Parathyroid adenoma (tissue), 2 donors: ENCODE results near the gene TTC28.

Experiments used
- H2AFZ ChIP-seq: fragments of 300-600 bp; sonication (generic); one replicate; pipeline ENCODE4 v1.7.0; 2017; ENCODE audit warnings: antibody characterized with exemption, mild to moderate bottlenecking
- H3K27ac ChIP-seq: fragments of 300-600 bp; sonication (generic); one replicate; pipeline ENCODE4 v1.7.0; 2017
- H3K27me3 ChIP-seq: fragments of 300-600 bp; sonication (generic); one replicate; pipeline ENCODE4 v1.7.0; 2017; ENCODE audit warnings: low read length; ENCODE audit not compliant: control insufficient read depth, insufficient read depth
- H3K36me3 ChIP-seq: fragments of 300-600 bp; sonication (generic); one replicate; pipeline ENCODE4 v1.7.0; 2017; ENCODE audit warnings: low read length; ENCODE audit not compliant: control insufficient read depth, insufficient read depth
- H3K4me1 ChIP-seq: fragments of 300-600 bp; sonication (generic); one replicate; pipeline ENCODE4 v1.7.0; 2017; ENCODE audit warnings: control low read depth
- H3K4me2 ChIP-seq: fragments of 300-600 bp; sonication (generic); one replicate; pipeline ENCODE4 v1.7.0; 2017; ENCODE audit warnings: low read length
- H3K4me3 ChIP-seq: fragments of 300-600 bp; sonication (generic); one replicate; pipeline ENCODE4 v1.7.0; 2017; ENCODE audit warnings: low read depth, low read length
- H3K79me2 ChIP-seq: fragments of 300-600 bp; sonication (generic); one replicate; pipeline ENCODE4 v1.7.0; 2017; ENCODE audit warnings: control low read depth
- H3K9ac ChIP-seq: fragments of 300-600 bp; sonication (generic); one replicate; pipeline ENCODE4 v1.7.0; 2017; ENCODE audit warnings: mild to moderate bottlenecking
- H3K9me3 ChIP-seq: fragments of 300-600 bp; sonication (generic); one replicate; pipeline ENCODE4 v1.7.0; 2017; ENCODE audit warnings: low read length; ENCODE audit not compliant: control insufficient read depth
- TF ChIP-seq, protein P1 (sequence below): fragments of 300-600 bp; sonication (generic); IDR thresholded peaks from one replicate; pipeline ENCODE4 v1.7.0; 2017; ENCODE audit warnings: antibody characterized with exemption, mild to moderate bottlenecking
- donor health status: primary hyperparathyroidism.

Gene TTC28

DNA sequence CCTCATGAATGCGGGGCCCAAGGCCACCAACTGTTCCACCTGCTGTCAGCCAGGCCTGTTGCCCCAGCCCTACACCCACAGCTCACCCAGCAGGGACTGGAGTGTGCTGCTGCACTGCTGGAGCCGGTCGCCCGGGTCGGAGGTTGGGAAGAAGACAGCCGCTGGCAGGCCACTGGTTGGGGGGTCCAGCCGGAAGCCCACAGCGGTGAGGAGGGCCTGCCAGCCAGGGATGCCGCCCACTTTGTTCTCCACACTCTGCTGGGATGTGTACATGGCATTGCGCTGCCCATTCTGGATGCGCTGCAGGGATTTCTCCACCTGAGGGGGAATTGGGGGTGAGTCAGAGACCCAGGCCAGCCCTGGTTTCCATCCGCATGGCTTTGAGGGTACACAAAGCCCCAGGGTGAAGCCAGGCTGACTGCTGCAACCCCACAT lies 686.4 kb downstream of the TTC28 start:
- Histone ChIP-seq H3K27me3 (no peaks in the 10 kb centered on the region), H3K79me2 (no peaks in the 10 kb centered on the region), H3K9ac (no peak overlapping the region), H2AFZ (no peak overlapping the region), H3K36me3 (no peaks in the 10 kb centered on the region), H3K9me3 (no peaks in the 10 kb centered on the region), H3K4me2 (no peak overlapping the region), H3K4me3 (no peak overlapping the region), H3K4me1 (no peaks in the 10 kb centered on the region), H3K27ac (no peak overlapping the region)
- TF ChIP-seq, protein P1, sequence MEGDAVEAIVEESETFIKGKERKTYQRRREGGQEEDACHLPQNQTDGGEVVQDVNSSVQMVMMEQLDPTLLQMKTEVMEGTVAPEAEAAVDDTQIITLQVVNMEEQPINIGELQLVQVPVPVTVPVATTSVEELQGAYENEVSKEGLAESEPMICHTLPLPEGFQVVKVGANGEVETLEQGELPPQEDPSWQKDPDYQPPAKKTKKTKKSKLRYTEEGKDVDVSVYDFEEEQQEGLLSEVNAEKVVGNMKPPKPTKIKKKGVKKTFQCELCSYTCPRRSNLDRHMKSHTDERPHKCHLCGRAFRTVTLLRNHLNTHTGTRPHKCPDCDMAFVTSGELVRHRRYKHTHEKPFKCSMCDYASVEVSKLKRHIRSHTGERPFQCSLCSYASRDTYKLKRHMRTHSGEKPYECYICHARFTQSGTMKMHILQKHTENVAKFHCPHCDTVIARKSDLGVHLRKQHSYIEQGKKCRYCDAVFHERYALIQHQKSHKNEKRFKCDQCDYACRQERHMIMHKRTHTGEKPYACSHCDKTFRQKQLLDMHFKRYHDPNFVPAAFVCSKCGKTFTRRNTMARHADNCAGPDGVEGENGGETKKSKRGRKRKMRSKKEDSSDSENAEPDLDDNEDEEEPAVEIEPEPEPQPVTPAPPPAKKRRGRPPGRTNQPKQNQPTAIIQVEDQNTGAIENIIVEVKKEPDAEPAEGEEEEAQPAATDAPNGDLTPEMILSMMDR: no peak

DNA sequence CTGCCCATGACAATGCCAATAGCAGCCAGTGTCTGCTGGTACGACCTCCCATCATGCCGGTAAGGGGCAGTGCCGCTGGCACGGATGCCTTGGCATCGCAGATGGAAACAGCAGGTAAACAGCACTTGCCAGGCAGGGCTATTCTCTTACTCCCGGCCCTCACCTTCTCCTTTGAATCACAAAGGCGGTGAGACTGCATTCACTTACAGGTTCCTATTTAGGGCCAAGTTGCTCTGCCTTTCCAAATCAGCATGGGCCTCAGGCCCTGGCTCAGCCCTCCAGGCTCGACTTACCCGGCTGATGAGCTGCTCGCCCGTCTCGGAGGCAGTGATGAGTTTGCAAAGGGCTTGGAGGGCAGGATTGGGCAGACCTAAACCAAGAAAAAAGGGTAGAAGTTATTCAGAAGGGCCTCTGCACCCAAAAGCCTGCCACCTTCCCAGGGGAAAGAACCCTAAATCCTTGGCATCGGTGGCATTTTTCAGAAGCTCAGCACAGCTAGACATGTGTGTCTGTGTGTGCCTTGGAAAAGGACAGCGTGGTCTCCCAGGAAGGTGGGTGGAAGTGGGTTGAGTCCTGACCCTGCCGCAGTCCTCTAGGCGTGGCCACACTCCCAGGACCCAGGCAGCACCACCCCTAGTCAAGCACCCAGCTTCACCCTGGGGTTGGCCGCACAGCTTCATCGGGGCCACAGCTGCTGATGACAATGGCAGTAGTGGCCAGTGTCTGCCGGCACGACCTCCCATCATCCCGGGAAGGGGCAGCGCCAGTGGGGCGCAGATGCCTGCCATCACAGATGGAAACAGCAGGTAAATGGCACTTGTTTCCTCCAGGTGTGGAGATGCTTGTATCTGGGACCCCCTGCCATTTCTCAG lies 687.1 kb downstream of the TTC28 start:
- Histone ChIP-seq H3K9ac (no peak overlapping the region), H3K4me3 (no peak overlapping the region), H3K4me2 (no peak overlapping the region), H3K27me3 (no peaks in the 10 kb centered on the region), H3K9me3 (no peaks in the 10 kb centered on the region), H3K4me1 (no peaks in the 10 kb centered on the region), H3K79me2 (no peaks in the 10 kb centered on the region), H3K36me3 (no peaks in the 10 kb centered on the region), H3K27ac (no peak overlapping the region), H2AFZ (no peak overlapping the region)
- TF ChIP-seq, protein P1: no peak

DNA sequence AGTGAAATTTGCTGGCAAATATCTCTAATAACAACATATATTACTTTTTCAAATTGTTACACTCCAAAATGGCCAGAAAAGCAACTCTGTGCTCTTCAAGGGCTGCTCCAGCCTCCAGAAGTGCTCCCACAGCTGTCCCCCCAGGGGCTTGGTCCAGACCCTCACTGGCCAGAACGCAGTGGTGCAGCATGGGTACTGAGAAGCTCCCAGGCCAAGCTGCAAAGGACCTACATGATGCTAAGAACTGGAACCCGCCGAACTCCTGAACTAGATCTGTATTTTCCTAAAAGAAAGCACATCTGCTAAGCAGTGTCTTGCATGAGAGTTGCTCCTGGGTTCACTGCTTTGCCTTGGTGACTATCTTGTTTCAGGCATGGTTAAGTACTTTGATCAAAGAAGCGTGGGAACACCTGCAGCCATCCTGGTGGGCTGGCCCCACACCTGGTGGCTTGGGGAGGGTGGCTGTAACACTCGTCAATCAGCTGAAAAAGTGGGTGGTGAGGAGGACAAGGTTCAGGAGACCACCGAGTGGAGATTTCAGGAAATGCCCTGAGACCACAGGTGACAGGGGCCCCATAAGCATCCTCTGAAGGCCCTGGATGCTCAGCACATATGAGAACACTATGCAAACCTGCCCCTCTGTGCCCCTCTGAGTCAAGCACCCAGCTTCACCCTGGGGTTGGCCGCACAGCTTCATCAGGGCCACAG lies 687.9 kb downstream of the TTC28 start:
- Histone ChIP-seq H3K27ac (no peak overlapping the region), H3K9me3 (no peaks in the 10 kb centered on the region), H2AFZ (no peak overlapping the region), H3K4me2 (no peak overlapping the region), H3K27me3 (no peaks in the 10 kb centered on the region), H3K36me3 (no peaks in the 10 kb centered on the region), H3K4me3 (no peak overlapping the region), H3K9ac (no peak overlapping the region), H3K79me2 (no peaks in the 10 kb centered on the region), H3K4me1 (no peaks in the 10 kb centered on the region)
- TF ChIP-seq, protein P1: no peak

DNA sequence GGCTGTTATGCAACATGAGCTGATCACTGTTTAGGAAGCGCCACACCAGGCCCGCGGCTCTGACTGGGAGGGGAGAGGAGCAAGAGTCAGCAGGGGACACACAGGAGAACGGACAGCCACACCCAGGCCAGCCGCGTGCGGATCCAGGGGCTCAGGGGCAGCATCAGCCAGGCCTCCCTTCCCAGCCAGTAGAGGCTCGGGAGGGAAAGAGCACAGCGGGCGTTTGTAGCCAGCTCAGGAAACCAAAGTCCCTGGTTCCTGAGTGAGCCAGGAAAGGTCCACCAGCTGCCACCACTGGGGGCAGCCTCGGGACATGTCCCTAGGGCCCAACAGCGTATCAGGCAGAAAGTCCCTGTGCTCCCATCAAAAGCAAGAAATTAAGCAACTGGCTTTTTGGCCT lies 688.8 kb downstream of the TTC28 start:
- H3K4me2 ChIP-seq: no peak overlapping the region
- no peaks in the 10 kb centered on the region for H3K27me3 ChIP-seq
- no peaks in the 10 kb centered on the region for H3K36me3 ChIP-seq
- no peak overlapping the region for H3K9ac ChIP-seq
- H3K9me3 ChIP-seq: no peaks in the 10 kb centered on the region
- no peak overlapping the region for H2AFZ ChIP-seq
- H3K4me3 ChIP-seq: no peak overlapping the region
- no peaks in the 10 kb centered on the region for H3K4me1 ChIP-seq
- H3K79me2 ChIP-seq: no peaks in the 10 kb centered on the region
- H3K27ac ChIP-seq: no peak overlapping the region
- TF ChIP-seq, protein P1: peak; percentile 18
